HepG2 (cell line): ENCODE results near the gene PANK2. TPM values are rescaled to one million over a fixed set of nuclear protein-coding genes. Genes with fewer than 3 reads are reported as not detected.
A peak's percentile ranks its signal among the peaks of the same experiment; 100 is the strongest.

Source experiments
- CC2D1A ChIP-seq: sonication (generic); formaldehyde crosslinking; IDR thresholded peaks from 2 replicates; pipeline ENCODE4 v1.8.1; 2023; ENCODE audit warnings: mild to moderate bottlenecking, missing genetic modification reagents
- IKZF1 ChIP-seq: fragments of 450-650 bp; IDR thresholded peaks from 2 replicates; pipeline ENCODE4 v1.7.1; 2016
- RBM39 ChIP-seq: fragments of 200-400 bp; formaldehyde crosslinking; IDR thresholded peaks from one replicate; pipeline ENCODE4 v1.6.1; 2018; ENCODE audit warnings: antibody characterized with exemption, mild to moderate bottlenecking, low read depth, low read length; ENCODE audit not compliant: poor library complexity, severe bottlenecking
- SYNCRIP ChIP-seq: fragments of 200-400 bp; formaldehyde crosslinking; IDR thresholded peaks from 2 replicates; pipeline ENCODE4 v1.6.1; 2018; ENCODE audit warnings: mild to moderate bottlenecking, low read depth, low read length; ENCODE audit not compliant: insufficient read depth
- ZBTB7A ChIP-seq: sonication (generic); formaldehyde crosslinking; IDR thresholded peaks from 2 replicates; pipeline ENCODE4 v1.8.0; 2022; ENCODE audit warnings: mild to moderate bottlenecking, missing genetic modification reagents
- ZNF331 ChIP-seq: sonication (generic); formaldehyde crosslinking; IDR thresholded peaks from 2 replicates; pipeline ENCODE4 v1.4.0; 2020; ENCODE audit warnings: missing genetic modification reagents
- polyA plus RNA-seq, 8 experiments: library from polyadenylated mRNA; depleted of rRNA in 3 of 8; stranded (reverse) in 7 of 8; unstranded in 1 of 8; fragments of >200 nt; fragmentation: Illumina TruSeq in 4 of 8; extraction: Trizol in 4 of 8; gene quantifications; 2 replicates each; pipeline versions ENCODE4 v1.2.1 to v1.2.3, GENCODE V29; 2011 to 2016; ENCODE audit warnings: low read depth in 4 of 8, missing spikeins in 1 of 8, mixed read lengths in 1 of 8; ENCODE audit not compliant: insufficient read depth in 1 of 8
- total RNA-seq, 5 experiments: library from RNA; depleted of rRNA; stranded (reverse); fragments of >200 nt; fragmentation: Illumina TruSeq; extraction: Trizol; gene quantifications; 2 replicates each; pipeline ENCODE4 v1.2.3, GENCODE V29; 2016; ENCODE audit warnings: low read depth in 1 of 5
- TF ChIP-seq, protein P1 (sequence below): sonication (generic); formaldehyde crosslinking; conservative IDR thresholded peaks from 2 replicates; pipeline ENCODE4 v1.8.0; 2022; ENCODE audit warnings: missing genetic modification reagents
- TF ChIP-seq, protein P2 (sequence below): sonication (generic); formaldehyde crosslinking; conservative IDR thresholded peaks from 2 replicates; pipeline ENCODE4 v1.8.0; 2022; ENCODE audit warnings: mild to moderate bottlenecking, moderate library complexity, missing genetic modification reagents
- TF ChIP-seq, protein P3 (sequence below): sonication (generic); formaldehyde crosslinking; IDR thresholded peaks from 2 replicates; pipeline ENCODE4 v1.5.1; 2020; ENCODE audit warnings: missing genetic modification reagents, mild to moderate bottlenecking, borderline replicate concordance
- TF ChIP-seq, protein P4 (sequence below): sonication (generic); formaldehyde crosslinking; IDR thresholded peaks from 2 replicates; pipeline ENCODE4 v1.4.0; 2020; ENCODE audit warnings: mild to moderate bottlenecking, missing genetic modification reagents

Gene PANK2
- total and polyA plus RNA-seq, 2 of the 13 experiments (the other 11 are each of a cell fraction or from before 2014, with no cell fraction given), result 39.2 to 123 TPM

DNA sequence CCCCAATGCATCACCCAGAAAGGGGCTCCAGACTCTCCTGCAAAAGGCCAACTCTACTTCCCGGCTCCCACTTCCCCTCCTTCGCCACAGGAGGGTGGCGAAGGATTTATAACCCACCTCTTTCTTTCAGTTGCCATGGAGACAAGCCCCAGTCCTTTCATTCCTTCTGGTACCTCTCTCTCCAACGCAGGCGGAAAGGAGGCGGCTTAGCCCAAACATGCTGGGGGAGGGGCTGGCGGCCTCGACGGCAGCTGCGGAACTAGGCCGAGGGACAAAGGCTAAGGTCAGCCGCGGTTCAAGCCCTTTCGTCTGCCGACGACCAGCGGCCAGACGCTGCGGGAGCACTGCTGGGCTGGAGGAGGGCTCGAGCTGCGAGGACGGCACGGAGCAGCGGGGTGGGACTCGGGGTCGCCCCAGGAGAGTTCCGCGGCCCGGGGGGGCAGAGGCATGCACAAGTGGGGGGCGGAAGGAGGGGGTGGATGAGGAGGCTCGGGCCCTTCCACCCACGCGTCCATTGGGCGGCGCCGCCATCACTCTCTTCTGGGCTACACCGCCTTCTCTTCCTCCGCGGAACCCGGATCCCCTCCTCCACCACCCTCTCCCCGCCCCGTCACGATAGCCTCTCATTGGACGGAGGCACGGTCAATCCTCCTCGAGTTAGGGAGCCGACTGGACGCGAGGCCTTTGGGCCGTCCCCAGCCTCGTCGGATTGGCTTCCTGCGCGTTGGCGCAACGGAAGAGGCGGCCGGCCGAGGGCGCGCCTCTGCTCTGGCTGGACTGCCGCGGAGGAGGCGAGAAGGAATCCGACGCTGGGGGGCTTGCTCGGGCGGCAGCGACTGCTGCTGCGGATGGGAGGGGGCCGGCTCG lies at the start of gene PANK2 (continued):
- TF ChIP-seq, protein P1, sequence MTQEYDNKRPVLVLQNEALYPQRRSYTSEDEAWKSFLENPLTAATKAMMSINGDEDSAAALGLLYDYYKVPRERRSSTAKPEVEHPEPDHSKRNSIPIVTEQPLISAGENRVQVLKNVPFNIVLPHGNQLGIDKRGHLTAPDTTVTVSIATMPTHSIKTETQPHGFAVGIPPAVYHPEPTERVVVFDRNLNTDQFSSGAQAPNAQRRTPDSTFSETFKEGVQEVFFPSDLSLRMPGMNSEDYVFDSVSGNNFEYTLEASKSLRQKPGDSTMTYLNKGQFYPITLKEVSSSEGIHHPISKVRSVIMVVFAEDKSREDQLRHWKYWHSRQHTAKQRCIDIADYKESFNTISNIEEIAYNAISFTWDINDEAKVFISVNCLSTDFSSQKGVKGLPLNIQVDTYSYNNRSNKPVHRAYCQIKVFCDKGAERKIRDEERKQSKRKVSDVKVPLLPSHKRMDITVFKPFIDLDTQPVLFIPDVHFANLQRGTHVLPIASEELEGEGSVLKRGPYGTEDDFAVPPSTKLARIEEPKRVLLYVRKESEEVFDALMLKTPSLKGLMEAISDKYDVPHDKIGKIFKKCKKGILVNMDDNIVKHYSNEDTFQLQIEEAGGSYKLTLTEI, result no peak
- TF ChIP-seq ZBTB7A (CRISPR knock-in tag) (peak; percentile 54; the same call in 1 of the 2 replicates), ZNF331 (CRISPR knock-in tag) (peak; percentile 81), SYNCRIP (no peak), IKZF1 (no peak), RBM39 (peak; percentile 95), CC2D1A (peak; percentile 97; the same call in 1 of the 2 replicates)
- TF ChIP-seq, protein P2, sequence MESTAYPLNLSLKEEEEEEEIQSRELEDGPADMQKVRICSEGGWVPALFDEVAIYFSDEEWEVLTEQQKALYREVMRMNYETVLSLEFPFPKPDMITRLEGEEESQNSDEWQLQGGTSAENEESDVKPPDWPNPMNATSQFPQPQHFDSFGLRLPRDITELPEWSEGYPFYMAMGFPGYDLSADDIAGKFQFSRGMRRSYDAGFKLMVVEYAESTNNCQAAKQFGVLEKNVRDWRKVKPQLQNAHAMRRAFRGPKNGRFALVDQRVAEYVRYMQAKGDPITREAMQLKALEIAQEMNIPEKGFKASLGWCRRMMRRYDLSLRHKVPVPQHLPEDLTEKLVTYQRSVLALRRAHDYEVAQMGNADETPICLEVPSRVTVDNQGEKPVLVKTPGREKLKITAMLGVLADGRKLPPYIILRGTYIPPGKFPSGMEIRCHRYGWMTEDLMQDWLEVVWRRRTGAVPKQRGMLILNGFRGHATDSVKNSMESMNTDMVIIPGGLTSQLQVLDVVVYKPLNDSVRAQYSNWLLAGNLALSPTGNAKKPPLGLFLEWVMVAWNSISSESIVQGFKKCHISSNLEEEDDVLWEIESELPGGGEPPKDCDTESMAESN, result peak; percentile 97
- TF ChIP-seq, protein P3, sequence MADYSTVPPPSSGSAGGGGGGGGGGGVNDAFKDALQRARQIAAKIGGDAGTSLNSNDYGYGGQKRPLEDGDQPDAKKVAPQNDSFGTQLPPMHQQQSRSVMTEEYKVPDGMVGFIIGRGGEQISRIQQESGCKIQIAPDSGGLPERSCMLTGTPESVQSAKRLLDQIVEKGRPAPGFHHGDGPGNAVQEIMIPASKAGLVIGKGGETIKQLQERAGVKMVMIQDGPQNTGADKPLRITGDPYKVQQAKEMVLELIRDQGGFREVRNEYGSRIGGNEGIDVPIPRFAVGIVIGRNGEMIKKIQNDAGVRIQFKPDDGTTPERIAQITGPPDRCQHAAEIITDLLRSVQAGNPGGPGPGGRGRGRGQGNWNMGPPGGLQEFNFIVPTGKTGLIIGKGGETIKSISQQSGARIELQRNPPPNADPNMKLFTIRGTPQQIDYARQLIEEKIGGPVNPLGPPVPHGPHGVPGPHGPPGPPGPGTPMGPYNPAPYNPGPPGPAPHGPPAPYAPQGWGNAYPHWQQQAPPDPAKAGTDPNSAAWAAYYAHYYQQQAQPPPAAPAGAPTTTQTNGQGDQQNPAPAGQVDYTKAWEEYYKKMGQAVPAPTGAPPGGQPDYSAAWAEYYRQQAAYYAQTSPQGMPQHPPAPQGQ (CRISPR knock-in tag), result peak; percentile 38; the same call in 1 of the 2 replicates
- TF ChIP-seq, protein P4, sequence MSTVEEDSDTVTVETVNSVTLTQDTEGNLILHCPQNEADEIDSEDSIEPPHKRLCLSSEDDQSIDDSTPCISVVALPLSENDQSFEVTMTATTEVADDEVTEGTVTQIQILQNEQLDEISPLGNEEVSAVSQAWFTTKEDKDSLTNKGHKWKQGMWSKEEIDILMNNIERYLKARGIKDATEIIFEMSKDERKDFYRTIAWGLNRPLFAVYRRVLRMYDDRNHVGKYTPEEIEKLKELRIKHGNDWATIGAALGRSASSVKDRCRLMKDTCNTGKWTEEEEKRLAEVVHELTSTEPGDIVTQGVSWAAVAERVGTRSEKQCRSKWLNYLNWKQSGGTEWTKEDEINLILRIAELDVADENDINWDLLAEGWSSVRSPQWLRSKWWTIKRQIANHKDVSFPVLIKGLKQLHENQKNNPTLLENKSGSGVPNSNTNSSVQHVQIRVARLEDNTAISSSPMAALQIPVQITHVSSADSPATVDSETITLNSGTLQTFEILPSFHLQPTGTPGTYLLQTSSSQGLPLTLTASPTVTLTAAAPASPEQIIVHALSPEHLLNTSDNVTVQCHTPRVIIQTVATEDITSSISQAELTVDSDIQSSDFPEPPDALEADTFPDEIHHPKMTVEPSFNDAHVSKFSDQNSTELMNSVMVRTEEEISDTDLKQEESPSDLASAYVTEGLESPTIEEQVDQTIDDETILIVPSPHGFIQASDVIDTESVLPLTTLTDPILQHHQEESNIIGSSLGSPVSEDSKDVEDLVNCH (CRISPR knock-in tag), result no peak
